HepG2 (cell line): ENCODE measurements around the gene APC2. TPM values are rescaled to one million over a fixed set of nuclear protein-coding genes. Genes with fewer than 3 reads are reported as not detected.

Experiments used
- CBX2 ChIP-seq, 2 experiments: fragments of 200-600 bp in 1 of 2; sonication (generic); formaldehyde crosslinking in 1 of 2; IDR thresholded peaks; 2 replicates each; pipeline versions ENCODE4 v1.7.0 to v1.8.1; 2018 to 2022; ENCODE audit warnings: low read depth in 2 of 2, low read length in 1 of 2, mild to moderate bottlenecking in 1 of 2, missing genetic modification reagents in 1 of 2
- ETV5 ChIP-seq: IDR thresholded peaks from 2 replicates; pipeline ENCODE4 v1.6.1; 2018; ENCODE audit warnings: missing biosample characterization, missing genetic modification reagents, inconsistent platforms, borderline replicate concordance
- IKZF4 ChIP-seq: sonication (generic); formaldehyde crosslinking; IDR thresholded peaks from 2 replicates; pipeline ENCODE4 v1.5.1; 2020; ENCODE audit warnings: borderline replicate concordance, mild to moderate bottlenecking, low read depth, missing genetic modification reagents; ENCODE audit errors: not compliant biosample characterization
- KDM1A ChIP-seq: IDR thresholded peaks from 2 replicates; pipeline ENCODE4 v1.6.1; 2016; ENCODE audit warnings: missing compliant biosample characterization
- KDM6A ChIP-seq: IDR thresholded peaks from 2 replicates; pipeline ENCODE4 v1.6.1; 2016; ENCODE audit warnings: low read depth
- RARA ChIP-seq: IDR thresholded peaks from 2 replicates; pipeline ENCODE4 v1.6.1; 2016; ENCODE audit warnings: missing genetic modification reagents, missing compliant biosample characterization
- SSRP1 ChIP-seq: IDR thresholded peaks from 2 replicates; pipeline ENCODE4 v1.6.1; 2016; ENCODE audit warnings: control low read depth
- ZBTB26 ChIP-seq: IDR thresholded peaks from 2 replicates; pipeline ENCODE4 v1.6.1; 2016; ENCODE audit warnings: missing compliant biosample characterization, missing genetic modification reagents, borderline replicate concordance
- ZKSCAN8 ChIP-seq: IDR thresholded peaks from 2 replicates; pipeline ENCODE4 v1.6.1; 2016; ENCODE audit warnings: borderline replicate concordance, missing genetic modification reagents, missing compliant biosample characterization
- ZMAT3 ChIP-seq: sonication (generic); formaldehyde crosslinking; conservative IDR thresholded peaks from 2 replicates; pipeline ENCODE4 v1.7.0; 2021; ENCODE audit warnings: missing genetic modification reagents
- ZMYM4 ChIP-seq: sonication (generic); formaldehyde crosslinking; IDR thresholded peaks from 2 replicates; pipeline ENCODE4 v1.8.1; 2023; ENCODE audit warnings: mild to moderate bottlenecking, missing genetic modification reagents
- ZNF224 ChIP-seq: sonication (generic); formaldehyde crosslinking; IDR thresholded peaks from 2 replicates; pipeline ENCODE4 v1.5.0; 2020; ENCODE audit warnings: mild to moderate bottlenecking, missing genetic modification reagents
- ZNF264 ChIP-seq: sonication (generic); formaldehyde crosslinking; IDR thresholded peaks from 2 replicates; pipeline ENCODE4 v1.4.0; 2020; ENCODE audit warnings: missing genetic modification reagents
- ZNF333 ChIP-seq: sonication (generic); formaldehyde crosslinking; IDR thresholded peaks from 2 replicates; pipeline ENCODE4 v1.4.0; 2020; ENCODE audit warnings: mild to moderate bottlenecking, missing genetic modification reagents, borderline replicate concordance
- ZNF749 ChIP-seq: sonication (generic); formaldehyde crosslinking; IDR thresholded peaks from 2 replicates; pipeline ENCODE4 v1.8.0; 2022; ENCODE audit warnings: mild to moderate bottlenecking, missing genetic modification reagents, moderate library complexity, borderline replicate concordance
- ZNF761 ChIP-seq: sonication (generic); formaldehyde crosslinking; conservative IDR thresholded peaks from 2 replicates; pipeline ENCODE4 v1.4.0; 2020; ENCODE audit warnings: mild to moderate bottlenecking, missing genetic modification reagents
- ZSCAN12 ChIP-seq: sonication (generic); formaldehyde crosslinking; IDR thresholded peaks from 2 replicates; pipeline ENCODE4 v1.9.0; 2021; ENCODE audit warnings: mild to moderate bottlenecking, missing genetic modification reagents
- ZSCAN31 ChIP-seq: sonication (generic); formaldehyde crosslinking; IDR thresholded peaks from 2 replicates; pipeline ENCODE4 v1.5.0; 2020; ENCODE audit warnings: low read depth, mild to moderate bottlenecking, missing genetic modification reagents
- polyA plus RNA-seq, 8 experiments: library from polyadenylated mRNA; depleted of rRNA in 3 of 8; stranded (reverse) in 7 of 8; unstranded in 1 of 8; fragments of >200 nt; fragmentation: Illumina TruSeq in 4 of 8; extraction: Trizol in 4 of 8; gene quantifications; 2 replicates each; pipeline versions ENCODE4 v1.2.1 to v1.2.3, GENCODE V29; 2011 to 2016; ENCODE audit warnings: low read depth in 4 of 8, missing spikeins in 1 of 8, mixed read lengths in 1 of 8; ENCODE audit not compliant: insufficient read depth in 1 of 8
- total RNA-seq, 5 experiments: library from RNA; depleted of rRNA; stranded (reverse); fragments of >200 nt; fragmentation: Illumina TruSeq; extraction: Trizol; gene quantifications; 2 replicates each; pipeline ENCODE4 v1.2.3, GENCODE V29; 2016; ENCODE audit warnings: low read depth in 1 of 5
- TF ChIP-seq, protein P1 (sequence below): IDR thresholded peaks from 2 replicates; pipeline ENCODE4 v1.6.1; 2016; ENCODE audit warnings: low read depth
- TF ChIP-seq, protein P2 (sequence below): sonication (generic); formaldehyde crosslinking; IDR thresholded peaks from 2 replicates; pipeline ENCODE4 v1.4.0; 2020; ENCODE audit warnings: mild to moderate bottlenecking, missing genetic modification reagents
- TF ChIP-seq, protein P3 (sequence below): sonication (generic); formaldehyde crosslinking; IDR thresholded peaks from 2 replicates; pipeline ENCODE4 v1.5.0; 2020; ENCODE audit warnings: missing genetic modification reagents

The APC2 gene
- total and polyA plus RNA-seq, 2 of the 13 experiments (the other 11 are each of a cell fraction or from before 2014, with no cell fraction given) = 0.08 to 0.22 TPM

DNA sequence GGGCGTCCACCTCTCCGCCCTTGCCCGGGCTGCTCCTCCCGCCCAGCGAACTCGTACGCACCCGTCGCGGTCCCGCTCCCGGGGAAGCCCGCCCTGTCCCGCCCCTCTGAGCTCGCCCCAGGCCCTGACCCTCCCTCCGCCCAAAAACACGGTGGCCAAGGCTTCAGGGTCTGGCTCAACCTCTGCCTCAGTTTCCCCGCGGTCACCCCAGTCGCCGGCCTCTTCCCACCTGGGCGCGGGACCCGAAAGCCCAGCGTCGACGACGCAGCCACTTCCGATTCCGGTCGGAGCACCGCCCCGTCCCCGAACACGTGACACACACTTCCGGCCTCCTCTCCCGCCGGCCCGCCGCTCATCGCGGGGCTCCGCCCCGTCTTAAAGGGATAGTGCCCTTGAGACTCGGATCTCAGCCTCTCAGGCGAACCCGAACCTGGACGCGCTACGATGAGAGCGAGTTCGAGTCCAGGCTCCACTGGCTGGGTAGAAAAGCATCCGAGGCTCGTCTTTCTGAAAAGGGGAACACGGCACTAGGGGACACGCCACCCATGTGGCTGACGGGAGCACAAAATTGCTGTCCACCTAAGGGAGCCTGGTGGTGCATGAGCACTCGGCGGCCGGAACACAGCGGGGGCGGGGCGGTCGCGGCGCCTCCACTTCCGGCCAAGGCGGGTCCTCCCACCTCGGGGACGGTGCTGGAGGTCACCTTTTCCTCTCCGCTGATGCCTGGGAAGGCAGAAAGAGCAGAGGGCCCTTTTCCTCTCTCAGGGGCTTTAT lies 29.2 kb downstream of the APC2 start, which contains the start of gene C19orf25 (continued):
- no peak for TF ChIP-seq IKZF4 (CRISPR knock-in tag)
- peak; percentile 94 for TF ChIP-seq ETV5 (CRISPR knock-in tag)
- no peak for TF ChIP-seq ZSCAN12 (CRISPR knock-in tag)
- TF ChIP-seq ZNF333 (CRISPR knock-in tag) = 0 out of 2 replicates have a peak, but pooled peaks have one; percentile 33
- TF ChIP-seq SSRP1 (CRISPR knock-in tag) = peak; percentile 64; the same call in 1 of the 2 replicates
- TF ChIP-seq ZBTB26 (CRISPR knock-in tag) = peak; percentile 58; the same call in 1 of the 2 replicates
- TF ChIP-seq ZMAT3 (CRISPR knock-in tag) = peak; percentile 86
- TF ChIP-seq, protein P1, sequence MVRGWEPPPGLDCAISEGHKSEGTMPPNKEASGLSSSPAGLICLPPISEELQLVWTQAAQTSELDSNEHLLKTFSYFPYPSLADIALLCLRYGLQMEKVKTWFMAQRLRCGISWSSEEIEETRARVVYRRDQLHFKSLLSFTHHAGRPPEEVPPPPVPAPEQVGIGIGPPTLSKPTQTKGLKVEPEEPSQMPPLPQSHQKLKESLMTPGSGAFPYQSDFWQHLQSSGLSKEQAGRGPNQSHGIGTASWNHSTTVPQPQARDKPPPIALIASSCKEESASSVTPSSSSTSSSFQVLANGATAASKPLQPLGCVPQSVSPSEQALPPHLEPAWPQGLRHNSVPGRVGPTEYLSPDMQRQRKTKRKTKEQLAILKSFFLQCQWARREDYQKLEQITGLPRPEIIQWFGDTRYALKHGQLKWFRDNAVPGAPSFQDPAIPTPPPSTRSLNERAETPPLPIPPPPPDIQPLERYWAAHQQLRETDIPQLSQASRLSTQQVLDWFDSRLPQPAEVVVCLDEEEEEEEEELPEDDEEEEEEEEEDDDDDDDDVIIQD (CRISPR knock-in tag) = no peak
- TF ChIP-seq CBX2 (IDR thresholded peaks at IDR 0.05; ENCODE audit: low read depth, low read length) = no peak
- no peak for TF ChIP-seq CBX2 (CRISPR knock-in tag; IDR thresholded peaks at IDR 0.05; ENCODE audit: low read depth)
- TF ChIP-seq, protein P2, sequence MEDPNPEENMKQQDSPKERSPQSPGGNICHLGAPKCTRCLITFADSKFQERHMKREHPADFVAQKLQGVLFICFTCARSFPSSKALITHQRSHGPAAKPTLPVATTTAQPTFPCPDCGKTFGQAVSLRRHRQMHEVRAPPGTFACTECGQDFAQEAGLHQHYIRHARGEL (CRISPR knock-in tag) = no peak
- no peak for TF ChIP-seq KDM6A (CRISPR knock-in tag)
- 0 out of 2 replicates have a peak, but pooled peaks have one; percentile 48 for TF ChIP-seq ZKSCAN8 (CRISPR knock-in tag)
- TF ChIP-seq RARA = no peak
- peak; percentile 44; the same call in 1 of the 2 replicates for TF ChIP-seq ZSCAN31
- no peak for TF ChIP-seq ZNF264
- TF ChIP-seq ZNF761 (CRISPR knock-in tag) = peak; percentile 58; the same call in 1 of the 2 replicates
- TF ChIP-seq ZNF224 (CRISPR knock-in tag) = no peak
- peak; percentile 94 for TF ChIP-seq KDM1A (CRISPR knock-in tag)
- TF ChIP-seq, protein P3, sequence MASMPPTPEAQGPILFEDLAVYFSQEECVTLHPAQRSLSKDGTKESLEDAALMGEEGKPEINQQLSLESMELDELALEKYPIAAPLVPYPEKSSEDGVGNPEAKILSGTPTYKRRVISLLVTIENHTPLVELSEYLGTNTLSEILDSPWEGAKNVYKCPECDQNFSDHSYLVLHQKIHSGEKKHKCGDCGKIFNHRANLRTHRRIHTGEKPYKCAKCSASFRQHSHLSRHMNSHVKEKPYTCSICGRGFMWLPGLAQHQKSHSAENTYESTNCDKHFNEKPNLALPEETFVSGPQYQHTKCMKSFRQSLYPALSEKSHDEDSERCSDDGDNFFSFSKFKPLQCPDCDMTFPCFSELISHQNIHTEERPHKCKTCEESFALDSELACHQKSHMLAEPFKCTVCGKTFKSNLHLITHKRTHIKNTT (CRISPR knock-in tag) = no peak
- TF ChIP-seq ZNF749 = no peak
- peak; percentile 56; the same call in 1 of the 2 replicates for TF ChIP-seq ZMYM4 (CRISPR knock-in tag)
